Endothelial cell of umbilical vein (primary cell): ENCODE measurements around the gene KIZ. TPM values are rescaled to one million over a fixed set of nuclear protein-coding genes. Genes with fewer than 3 reads are reported as not detected.

Source experiments
- polyA plus RNA-seq, 4 experiments: library from polyadenylated mRNA; depleted of rRNA in 3 of 4; stranded (reverse) in 3 of 4; unstranded in 1 of 4; fragments of >200 nt; gene quantifications; 2 replicates each; pipeline versions ENCODE4 v1.2.1 to v1.2.3, GENCODE V29; 2011 to 2012; ENCODE audit warnings: missing spikeins in 1 of 4
- small RNA-seq: library from RNA; depleted of rRNA; stranded (forward); fragments of <200 nt; gene quantifications from one replicate; pipeline ENCODE3, GENCODE V24; 2012; ENCODE audit warnings: low replicate concordance, low read depth; ENCODE audit not compliant: insufficient read depth, insufficient read length
- total RNA-seq: library from RNA; stranded (reverse); gene quantifications from 2 replicates; pipeline ENCODE4 v1.2.3, GENCODE V29; 2021

KIZ gene
- total and polyA plus RNA-seq, 2 donors (not counting 3 experiments of a cell fraction or from before 2014, with no cell fraction given): 3.9 to 7.3 TPM

Small RNA genes lying within 50 kb of the gene (small RNA-seq; reads per million reads assigned to genes)
- gene RNA5SP477: not detected

Other genes with a start within 250 kb of the KIZ start
- gene LINC00237, start 19.7 kb upstream of the KIZ start, total RNA-seq: not detected in 2 replicates
- gene LINC00237, start 19.7 kb upstream of the KIZ start, polyA plus RNA-seq: not detected in 2 replicates
- gene XRN2, start 177.2 kb downstream of the KIZ start, total RNA-seq: 62.5 and 66.6 TPM in 2 replicates
- 25.4 and 32.3 TPM in 2 replicates for gene XRN2, start 177.2 kb downstream of the KIZ start, polyA plus RNA-seq